GM19452 (cell line): ENCODE results near the gene MCOLN3.
"Not testable (repeated sequence)": the region's sequence is repeated elsewhere in the genome, so short reads cannot be mapped to it uniquely, and the experiment has no call there.

Experiments used
- ATAC-seq: cut with Tn5 transposase; IDR thresholded peaks from one replicate; pipeline ENCODE4 v1.9.1; 2021; ENCODE audit not compliant: unreplicated experiment

Gene MCOLN3

GRCh38 chr1:84995484-84996334 lies 52.6 kb downstream of the MCOLN3 start:
- peak; percentile 32 for ATAC-seq

- no peak for ATAC-seq
Measured at GRCh38 chr1:84991097-84991920, 57.0 kb downstream of the MCOLN3 start.

- peak; percentile 59 for ATAC-seq
Measured at GRCh38 chr1:84988588-84988987, 59.7 kb downstream of the MCOLN3 start.

DNA sequence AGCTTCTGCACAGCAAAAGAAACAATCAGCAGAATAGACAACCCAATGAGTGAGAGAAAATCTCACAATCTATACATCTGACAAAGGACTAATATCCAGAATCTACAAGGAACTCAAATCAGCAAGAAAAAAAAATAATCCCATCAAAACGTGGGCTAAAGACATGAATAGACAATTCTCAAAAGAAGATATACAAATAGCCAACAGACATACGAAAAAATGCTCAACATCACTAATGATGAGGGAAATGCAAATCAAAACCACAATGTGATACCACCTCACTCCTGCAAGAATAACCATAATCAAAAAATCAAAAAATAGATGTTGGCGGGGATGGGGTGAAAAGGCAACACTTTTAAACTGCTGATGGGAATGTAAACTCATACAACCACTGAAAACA lies 61.7 kb downstream of the MCOLN3 start:
- ATAC-seq = not testable (repeated sequence)

GRCh38 chr1:84985365-84985764 lies 62.9 kb downstream of the MCOLN3 start:
- no peak for ATAC-seq

DNA sequence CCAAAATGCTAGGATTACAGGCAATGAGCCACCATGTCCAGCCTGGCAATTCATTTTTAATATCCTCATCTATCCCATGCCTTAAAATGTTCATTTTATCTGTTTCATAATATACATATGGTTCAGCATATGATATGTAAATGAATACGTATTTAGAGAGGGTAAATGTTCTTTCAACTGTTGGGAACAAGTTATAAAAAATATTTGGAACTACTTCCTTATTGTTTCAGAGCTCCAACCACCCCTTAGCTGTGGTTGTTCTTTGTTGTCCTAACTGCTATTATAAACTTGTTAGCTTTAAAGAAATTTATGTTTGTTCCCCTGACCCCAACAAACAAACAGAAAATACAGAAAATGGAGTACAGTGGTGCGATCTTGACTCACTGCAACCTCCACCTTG lies 65.9 kb downstream of the MCOLN3 start:
- ATAC-seq = no peak

- no peak for ATAC-seq
Measured at GRCh38 chr1:84975035-84975434, 73.3 kb downstream of the MCOLN3 start.

- no peak for ATAC-seq
Measured at GRCh38 chr1:84973498-84974334, 74.6 kb downstream of the MCOLN3 start.

- ATAC-seq = peak; percentile 45
Measured at GRCh38 chr1:84972377-84972987, 75.8 kb downstream of the MCOLN3 start.

GRCh38 chr1:84971957-84972356 lies 76.3 kb downstream of the MCOLN3 start:
- ATAC-seq = peak; percentile 37

DNA sequence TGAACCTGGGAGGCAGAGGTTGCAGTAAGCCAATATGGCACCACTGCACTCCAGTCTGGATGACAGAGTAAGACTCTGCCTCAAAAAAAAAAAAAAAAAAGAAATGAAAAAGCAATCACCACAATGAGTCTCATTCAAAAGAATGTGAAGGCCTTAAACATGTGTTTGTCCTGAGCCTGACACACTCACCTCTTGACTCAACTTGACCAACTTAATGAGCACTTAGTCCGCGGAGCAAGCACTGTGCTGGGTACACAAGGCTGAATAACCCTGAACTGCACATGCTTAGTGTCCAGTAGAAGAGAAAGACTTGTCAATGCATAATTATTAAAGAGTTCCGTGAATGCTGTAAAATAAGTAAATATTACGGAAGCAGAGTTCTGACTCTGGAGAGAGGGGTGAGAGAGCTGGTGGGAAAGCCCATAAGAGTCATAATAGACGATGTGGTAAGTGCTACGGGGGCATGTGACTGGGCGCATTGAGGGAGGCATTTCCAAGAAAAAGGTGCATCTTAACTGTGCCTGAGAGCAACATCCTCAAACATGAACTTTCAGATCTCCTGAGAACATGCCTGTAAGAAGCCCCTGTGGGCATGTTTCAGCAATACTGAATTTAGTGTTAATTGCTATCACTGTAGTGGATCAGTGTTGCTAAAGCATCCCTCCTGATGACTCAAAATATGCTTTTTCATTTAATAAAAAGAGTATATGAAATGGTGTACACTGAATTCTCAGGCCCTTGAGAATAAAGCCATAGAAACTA lies 78.6 kb downstream of the MCOLN3 start:
- ATAC-seq = peak; percentile 57

GRCh38 chr1:84968865-84969264 lies 79.4 kb downstream of the MCOLN3 start:
- ATAC-seq = no peak

DNA sequence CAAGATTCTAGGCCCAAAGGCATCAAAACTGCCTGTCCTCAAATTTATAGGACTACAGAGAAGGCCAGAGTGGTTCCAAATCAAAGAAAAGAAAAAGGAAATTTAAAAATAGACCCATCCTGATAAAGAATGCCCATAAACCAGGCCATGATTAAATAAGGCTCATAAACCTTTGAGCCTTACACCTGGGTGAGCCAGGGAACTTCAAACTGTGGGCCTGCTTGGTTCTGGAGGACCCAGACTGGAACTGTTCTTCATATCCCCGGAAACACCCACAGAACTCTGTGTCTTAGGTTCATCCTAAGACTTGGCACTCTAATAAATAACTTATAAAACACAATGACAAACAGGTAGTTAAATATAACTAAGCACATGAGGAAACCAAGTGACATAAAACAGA lies 80.2 kb downstream of the MCOLN3 start:
- no peak for ATAC-seq
